Astrocyte of the spinal cord (primary cell): ENCODE results near the gene RNF150.

ENCODE experiments used
- DNase-seq: peaks from one replicate; pipeline ENCODE4 v3.0.0; 2011; ENCODE audit warnings: low read depth, low spot score
- H3K4me3 ChIP-seq: 2 replicates; pipeline ENCODE4 v1.5.1; 2011; ENCODE audit warnings: low read depth, mild to moderate bottlenecking, low read length, moderate library complexity
- CTCF ChIP-seq: IDR thresholded peaks from 2 replicates; pipeline ENCODE4 v1.5.1; 2012; ENCODE audit warnings: low read depth, mild to moderate bottlenecking, low read length, inconsistent platforms
- in situ Hi-C: cut with HindIII; loops from 2 replicates; pipeline ENCODE4 v1.10.0; 2017; ENCODE audit warnings: low sequenced_read_pairs

RNF150 gene

GRCh38 chr4:141026900-141027299, 106.4 kb downstream of the RNF150 start:
- H3K4me3 ChIP-seq = no peak overlapping the region
- in situ Hi-C loops = no loop called here
- no peak for TF ChIP-seq CTCF
- DNase-seq = no peak

GRCh38 chr4:141023051-141023450, 110.2 kb downstream of the RNF150 start:
- H3K4me3 ChIP-seq = no peak overlapping the region
- DNase-seq = no peak
- TF ChIP-seq CTCF = no peak
- in situ Hi-C loops = no loop called here

- no peak for DNase-seq
- H3K4me3 ChIP-seq = no peak overlapping the region
- no peak for TF ChIP-seq CTCF
- in situ Hi-C loops = no loop called here
Observed at GRCh38 chr4:141022111-141022695, 111.1 kb downstream of the RNF150 start.

GRCh38 chr4:141021397-141022110, 111.7 kb downstream of the RNF150 start:
- in situ Hi-C loops = no loop called here
- DNase-seq = no peak
- H3K4me3 ChIP-seq = no peak overlapping the region
- no peak for TF ChIP-seq CTCF

- no peak for TF ChIP-seq CTCF
Observed at GRCh38 chr4:141020801-141021261, 112.4 kb downstream of the RNF150 start.

GRCh38 chr4:141019768-141020167, 113.5 kb downstream of the RNF150 start:
- no peak for DNase-seq
- in situ Hi-C loops = no loop called here
- H3K4me3 ChIP-seq = no peak overlapping the region
- TF ChIP-seq CTCF = no peak

More at GRCh38 chr4:141020801-141021261, 112.4 kb downstream of the RNF150 start:
- H3K4me3 ChIP-seq = no peak overlapping the region
- in situ Hi-C loops = no loop called here
- peak; percentile 73 for DNase-seq
